ENCODE results near the gene CEACAM18.

CEACAM18 gene

DNA sequence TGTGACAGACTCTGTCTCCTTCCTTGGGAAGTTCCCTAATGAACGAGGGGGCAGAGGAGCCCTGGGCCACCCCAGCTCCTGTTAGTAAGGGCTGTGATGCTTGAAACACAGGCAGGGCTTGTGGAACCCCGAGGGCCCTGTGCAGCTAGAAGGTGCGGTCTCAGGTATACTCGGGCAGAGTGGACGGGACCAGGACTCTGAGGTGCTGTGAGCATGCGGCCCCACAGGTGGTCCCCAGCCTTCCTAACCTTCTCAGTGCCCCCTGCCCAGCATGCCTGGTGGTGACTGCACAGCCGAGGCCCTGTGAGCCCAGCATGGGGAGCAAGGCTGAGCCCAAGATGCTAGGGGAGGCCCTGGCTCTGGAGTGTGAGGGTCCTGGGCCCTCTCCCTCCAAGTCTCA lies 16.1 kb upstream of the CEACAM18 start:
- no peak for TF ChIP-seq TEAD4 (IDR thresholded peaks at IDR 0.05)
- TF ChIP-seq CEBPB (IDR thresholded peaks at IDR 0.05), result no peak
- TF ChIP-seq, protein P1, sequence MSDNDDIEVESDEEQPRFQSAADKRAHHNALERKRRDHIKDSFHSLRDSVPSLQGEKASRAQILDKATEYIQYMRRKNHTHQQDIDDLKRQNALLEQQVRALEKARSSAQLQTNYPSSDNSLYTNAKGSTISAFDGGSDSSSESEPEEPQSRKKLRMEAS (IDR thresholded peaks at IDR 0.05), result no peak

DNA sequence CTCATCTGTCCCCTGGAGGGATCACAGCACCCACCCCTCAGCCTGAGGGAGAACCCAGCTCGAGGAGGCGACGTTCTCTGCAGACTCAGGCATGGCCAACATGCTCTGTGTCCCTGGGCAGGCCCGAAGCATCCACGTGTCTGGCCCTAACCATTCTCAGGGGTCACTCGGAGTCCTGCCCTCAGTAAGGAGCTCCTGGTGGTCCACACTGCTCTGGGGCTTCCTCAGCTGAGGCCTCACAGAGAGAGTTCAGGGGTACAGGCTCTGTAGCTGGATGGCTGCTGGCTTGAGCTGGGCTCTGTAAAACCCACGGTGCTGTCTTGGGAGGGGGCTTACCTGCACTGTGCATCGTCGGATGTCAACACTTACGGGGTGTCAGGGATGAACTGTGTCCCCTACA lies 15.7 kb upstream of the CEACAM18 start:
- TF ChIP-seq NFIC (IDR thresholded peaks at IDR 0.05), result no peak
- no peak for TF ChIP-seq YY1 (IDR thresholded peaks at IDR 0.05; ENCODE audit: low read depth)
- TF ChIP-seq EGR1 (IDR thresholded peaks at IDR 0.05), result no peak
- TF ChIP-seq, protein P2, sequence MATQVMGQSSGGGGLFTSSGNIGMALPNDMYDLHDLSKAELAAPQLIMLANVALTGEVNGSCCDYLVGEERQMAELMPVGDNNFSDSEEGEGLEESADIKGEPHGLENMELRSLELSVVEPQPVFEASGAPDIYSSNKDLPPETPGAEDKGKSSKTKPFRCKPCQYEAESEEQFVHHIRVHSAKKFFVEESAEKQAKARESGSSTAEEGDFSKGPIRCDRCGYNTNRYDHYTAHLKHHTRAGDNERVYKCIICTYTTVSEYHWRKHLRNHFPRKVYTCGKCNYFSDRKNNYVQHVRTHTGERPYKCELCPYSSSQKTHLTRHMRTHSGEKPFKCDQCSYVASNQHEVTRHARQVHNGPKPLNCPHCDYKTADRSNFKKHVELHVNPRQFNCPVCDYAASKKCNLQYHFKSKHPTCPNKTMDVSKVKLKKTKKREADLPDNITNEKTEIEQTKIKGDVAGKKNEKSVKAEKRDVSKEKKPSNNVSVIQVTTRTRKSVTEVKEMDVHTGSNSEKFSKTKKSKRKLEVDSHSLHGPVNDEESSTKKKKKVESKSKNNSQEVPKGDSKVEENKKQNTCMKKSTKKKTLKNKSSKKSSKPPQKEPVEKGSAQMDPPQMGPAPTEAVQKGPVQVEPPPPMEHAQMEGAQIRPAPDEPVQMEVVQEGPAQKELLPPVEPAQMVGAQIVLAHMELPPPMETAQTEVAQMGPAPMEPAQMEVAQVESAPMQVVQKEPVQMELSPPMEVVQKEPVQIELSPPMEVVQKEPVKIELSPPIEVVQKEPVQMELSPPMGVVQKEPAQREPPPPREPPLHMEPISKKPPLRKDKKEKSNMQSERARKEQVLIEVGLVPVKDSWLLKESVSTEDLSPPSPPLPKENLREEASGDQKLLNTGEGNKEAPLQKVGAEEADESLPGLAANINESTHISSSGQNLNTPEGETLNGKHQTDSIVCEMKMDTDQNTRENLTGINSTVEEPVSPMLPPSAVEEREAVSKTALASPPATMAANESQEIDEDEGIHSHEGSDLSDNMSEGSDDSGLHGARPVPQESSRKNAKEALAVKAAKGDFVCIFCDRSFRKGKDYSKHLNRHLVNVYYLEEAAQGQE (IDR thresholded peaks at IDR 0.05; ENCODE audit: low read depth), result no peak
- TF ChIP-seq CREB1 (IDR thresholded peaks at IDR 0.05; ENCODE audit: low read depth), result no peak
- TF ChIP-seq TAF1 (IDR thresholded peaks at IDR 0.05; ENCODE audit: low read depth), result no peak
- no peak for TF ChIP-seq TEAD4 (IDR thresholded peaks at IDR 0.05)
- TF ChIP-seq RAD21 (IDR thresholded peaks at IDR 0.05; ENCODE audit: low read depth), result no peak
- TF ChIP-seq EP300 (IDR thresholded peaks at IDR 0.05; ENCODE audit: borderline replicate concordance), result no peak
- TF ChIP-seq, protein P1 (IDR thresholded peaks at IDR 0.05), result no peak
- TF ChIP-seq, protein P3, sequence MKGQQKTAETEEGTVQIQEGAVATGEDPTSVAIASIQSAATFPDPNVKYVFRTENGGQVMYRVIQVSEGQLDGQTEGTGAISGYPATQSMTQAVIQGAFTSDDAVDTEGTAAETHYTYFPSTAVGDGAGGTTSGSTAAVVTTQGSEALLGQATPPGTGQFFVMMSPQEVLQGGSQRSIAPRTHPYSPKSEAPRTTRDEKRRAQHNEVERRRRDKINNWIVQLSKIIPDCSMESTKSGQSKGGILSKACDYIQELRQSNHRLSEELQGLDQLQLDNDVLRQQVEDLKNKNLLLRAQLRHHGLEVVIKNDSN (IDR thresholded peaks at IDR 0.05), result no peak
- no peak for TF ChIP-seq CEBPB (IDR thresholded peaks at IDR 0.05)
- TF ChIP-seq FOXM1 (IDR thresholded peaks at IDR 0.05; ENCODE audit: borderline replicate concordance, low read depth), result no peak
- TF ChIP-seq TCF12 (IDR thresholded peaks at IDR 0.05; ENCODE audit: low read depth), result no peak
- TF ChIP-seq ZBTB7A (IDR thresholded peaks at IDR 0.05; ENCODE audit: low read depth), result no peak

DNA sequence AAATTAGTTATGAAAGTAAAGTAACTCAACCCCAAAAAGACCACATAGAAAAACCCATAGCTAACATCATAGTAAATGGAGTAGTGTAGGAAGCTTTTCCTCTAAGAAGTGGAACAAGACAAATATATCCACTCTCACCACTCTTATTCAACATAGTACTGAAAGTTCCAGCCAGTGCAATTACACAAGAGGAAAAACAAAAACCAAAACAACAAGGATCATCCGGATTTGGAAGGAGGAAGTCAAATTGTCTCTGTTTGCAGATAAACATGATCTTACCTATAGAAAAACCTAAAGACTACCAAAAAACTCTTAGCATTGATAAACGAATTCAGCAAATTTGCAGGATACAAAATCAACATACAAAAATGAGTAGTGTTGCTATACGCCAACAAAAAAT lies 11.6 kb upstream of the CEACAM18 start:
- no peak for TF ChIP-seq FOXM1 (IDR thresholded peaks at IDR 0.05; ENCODE audit: borderline replicate concordance, low read depth)
- no peak for TF ChIP-seq EGR1 (IDR thresholded peaks at IDR 0.05)
- TF ChIP-seq TEAD4 (IDR thresholded peaks at IDR 0.05), result no peak
- TF ChIP-seq, protein P1 (IDR thresholded peaks at IDR 0.05), result no peak
- TF ChIP-seq TAF1 (IDR thresholded peaks at IDR 0.05; ENCODE audit: low read depth), result no peak
- TF ChIP-seq, protein P3 (IDR thresholded peaks at IDR 0.05), result no peak
- TF ChIP-seq, protein P2 (IDR thresholded peaks at IDR 0.05; ENCODE audit: low read depth), result no peak
- no peak for TF ChIP-seq EP300 (IDR thresholded peaks at IDR 0.05; ENCODE audit: borderline replicate concordance)
- no peak for TF ChIP-seq YY1 (IDR thresholded peaks at IDR 0.05; ENCODE audit: low read depth)

DNA sequence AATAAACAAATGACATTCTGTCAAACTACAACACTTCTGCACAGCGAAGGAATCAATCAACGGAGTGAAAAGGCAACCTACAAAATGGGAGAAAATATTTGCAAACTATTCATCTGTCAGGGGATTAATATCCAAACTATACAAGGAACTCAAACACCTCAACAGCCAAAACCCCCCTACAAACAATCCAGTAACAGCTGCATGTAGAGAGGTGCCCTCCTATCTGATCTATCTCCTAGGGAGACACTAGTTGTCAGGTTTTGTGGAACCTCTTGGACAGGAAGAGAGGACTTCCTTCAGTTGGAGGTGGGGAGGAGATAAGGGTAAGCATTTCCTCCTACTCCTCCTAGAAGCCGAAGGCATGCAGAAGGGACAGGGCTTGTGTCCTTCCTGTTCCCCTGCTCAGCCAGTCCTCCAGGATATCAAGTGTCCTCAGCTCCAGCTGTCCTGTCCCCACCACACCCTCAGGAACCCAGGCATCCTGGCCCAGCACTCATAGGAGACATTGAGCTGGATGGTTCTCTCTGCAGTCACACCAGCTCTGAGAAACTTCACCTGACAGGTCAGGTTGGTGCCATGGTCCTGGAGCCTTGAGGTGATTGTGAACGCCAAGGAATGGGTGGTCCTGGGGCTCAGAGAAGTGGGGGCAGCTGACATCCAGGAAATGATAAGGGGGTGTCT lies 10.3 kb upstream of the CEACAM18 start:
- TF ChIP-seq TCF12 (IDR thresholded peaks at IDR 0.05; ENCODE audit: low read depth), result no peak
- TF ChIP-seq, protein P3 (IDR thresholded peaks at IDR 0.05), result no peak
- TF ChIP-seq, protein P1 (IDR thresholded peaks at IDR 0.05), result no peak
- TF ChIP-seq EGR1 (IDR thresholded peaks at IDR 0.05), result no peak
- no peak for TF ChIP-seq ZBTB7A (IDR thresholded peaks at IDR 0.05; ENCODE audit: low read depth)
- TF ChIP-seq YY1 (IDR thresholded peaks at IDR 0.05; ENCODE audit: low read depth), result no peak
- TF ChIP-seq FOXM1 (IDR thresholded peaks at IDR 0.05; ENCODE audit: borderline replicate concordance, low read depth), result no peak
- TF ChIP-seq CREB1 (IDR thresholded peaks at IDR 0.05; ENCODE audit: low read depth), result no peak

DNA sequence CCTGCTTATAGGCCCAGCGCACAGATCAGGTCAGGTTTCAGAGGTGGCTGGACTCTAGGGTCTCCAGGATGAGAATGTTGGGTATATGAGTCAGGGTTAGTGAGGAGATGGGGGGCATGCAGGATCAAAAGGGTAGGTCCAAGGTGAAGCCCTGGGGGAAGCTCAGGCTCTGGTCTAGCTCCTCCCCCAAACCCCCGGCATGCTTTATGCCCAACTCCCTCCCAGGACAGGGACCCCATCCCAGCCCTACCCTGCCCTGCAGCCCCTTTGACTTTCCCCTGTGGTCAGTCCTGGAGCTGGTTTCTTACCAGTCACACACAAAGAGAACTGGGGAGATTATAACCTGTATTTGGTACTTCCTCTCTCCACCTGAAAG lies 9.8 kb upstream of the CEACAM18 start:
- TF ChIP-seq TCF12 (IDR thresholded peaks at IDR 0.05; ENCODE audit: low read depth), result no peak
- TF ChIP-seq YY1 (IDR thresholded peaks at IDR 0.05; ENCODE audit: low read depth), result no peak
- no peak for TF ChIP-seq ZBTB7A (IDR thresholded peaks at IDR 0.05; ENCODE audit: low read depth)
- no peak for TF ChIP-seq TEAD4 (IDR thresholded peaks at IDR 0.05)
- TF ChIP-seq EP300 (IDR thresholded peaks at IDR 0.05; ENCODE audit: borderline replicate concordance), result no peak
- TF ChIP-seq EGR1 (IDR thresholded peaks at IDR 0.05), result no peak
- TF ChIP-seq TAF1 (IDR thresholded peaks at IDR 0.05; ENCODE audit: low read depth), result no peak
- no peak for TF ChIP-seq NFIC (IDR thresholded peaks at IDR 0.05)
- TF ChIP-seq, protein P3 (IDR thresholded peaks at IDR 0.05), result no peak
- no peak for TF ChIP-seq CREB1 (IDR thresholded peaks at IDR 0.05; ENCODE audit: low read depth)
- TF ChIP-seq CEBPB (IDR thresholded peaks at IDR 0.05), result no peak
- TF ChIP-seq FOXM1 (IDR thresholded peaks at IDR 0.05; ENCODE audit: borderline replicate concordance, low read depth), result no peak
- TF ChIP-seq, protein P2 (IDR thresholded peaks at IDR 0.05; ENCODE audit: low read depth), result no peak
- no peak for TF ChIP-seq RAD21 (IDR thresholded peaks at IDR 0.05; ENCODE audit: low read depth)

All from Ishikawa (cell line).